K562 treated with DMSO at 1 percent for 48 hours (cell line): ENCODE measurements around the gene ARMCX6. TPM values are rescaled to one million over a fixed set of nuclear protein-coding genes. Genes with fewer than 3 reads are reported as not detected.

Experiments used
- total RNA-seq: library from RNA; unstranded; fragments of 300-600 nt; gene quantifications from 2 replicates; pipeline ENCODE4 v1.2.3, GENCODE V29; 2022; ENCODE audit warnings: low replicate concordance; ENCODE audit errors: extremely low read depth

The ARMCX6 gene
- not detected in 2 replicates for total RNA-seq

GRCh38 chrX:101617211-101618191 is at the start of gene ARMCX6:
Gene ARMCX6, minus strand, starts transcription at chrX:101618000. Its CDS starts 1,380 bp downstream, at chrX:101616620.

DNA sequence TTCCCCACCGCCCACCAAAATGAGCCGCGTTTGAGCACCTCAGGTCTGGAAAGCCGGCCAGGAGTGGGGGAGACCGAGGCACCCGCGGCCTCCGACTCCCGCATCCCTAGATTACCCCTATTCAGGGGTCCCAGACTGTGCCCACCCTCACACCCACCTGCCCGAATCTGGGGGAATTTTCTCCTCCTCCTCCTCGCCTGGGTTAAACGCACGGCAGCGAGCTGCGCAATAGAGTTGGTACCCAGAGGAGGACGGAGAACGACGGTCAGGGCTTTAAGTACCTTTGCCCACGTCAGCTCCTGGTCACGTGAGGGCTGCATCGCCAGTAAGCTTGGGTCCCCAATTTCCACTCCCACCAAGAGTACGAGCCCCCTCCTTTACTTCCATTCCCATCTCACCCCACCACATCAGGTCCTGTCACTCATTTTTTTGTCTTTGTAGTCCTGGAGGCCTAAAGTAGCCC is 41.8 kb upstream of the ARMCX6 start, which contains the start of gene ARMCX2:
Gene ARMCX2 (minus strand): TSS at position 250 of the 463 bp plus-strand sequence. CDS start 2,262 bp downstream, outside the sequence.

Other genes with a start within 250 kb of the ARMCX6 start
- not detected in 2 replicates for gene BTK, start 231.8 kb downstream of the ARMCX6 start, total RNA-seq
- 6,008 TPM in 1 of 2 replicates, not detected in the other for gene RPL36A, start 227.0 kb downstream of the ARMCX6 start, total RNA-seq
- not detected in 2 replicates for gene GLA, start 210.1 kb downstream of the ARMCX6 start, total RNA-seq
- gene HNRNPH2, start 209.8 kb downstream of the ARMCX6 start, total RNA-seq, result not detected in 2 replicates
- gene ARMCX4, start 132.5 kb downstream of the ARMCX6 start, total RNA-seq, result not detected in 2 replicates
- gene ARMCX1, start 67.5 kb downstream of the ARMCX6 start, total RNA-seq, result not detected in 2 replicates
- not detected in 2 replicates for gene ARMCX3, start 5.2 kb upstream of the ARMCX6 start, total RNA-seq
- gene ARMCX2, start 41.9 kb upstream of the ARMCX6 start, total RNA-seq, result not detected in 2 replicates